Liver (tissue), 9 donors: ENCODE data around the gene IRX6. TPM values are rescaled to one million over a fixed set of nuclear protein-coding genes. Genes with fewer than 3 reads are reported as not detected.

ENCODE experiments used
- DNase-seq: peaks from one replicate; pipeline ENCODE4 v3.0.0-alpha.2; 2017; ENCODE audit warnings: low spot score
- H3K27ac ChIP-seq, 2 donors: one replicate each; pipeline ENCODE4 v1.7.0; 2013; ENCODE audit warnings: inconsistent platforms in 2 of 2, low read length in 2 of 2, control low read depth in 1 of 2, low read depth in 1 of 2, mild to moderate bottlenecking in 1 of 2
- H3K27me3 ChIP-seq, 4 donors: one replicate each; pipeline versions ENCODE4 v1.6.1 to v1.7.0; 2013; ENCODE audit warnings: low read length in 3 of 4, inconsistent platforms in 1 of 4, mild to moderate bottlenecking in 1 of 4, moderate library complexity in 1 of 4; ENCODE audit not compliant: control insufficient read depth in 4 of 4, insufficient read depth in 4 of 4
- H3K36me3 ChIP-seq, 4 donors: one replicate each; pipeline versions ENCODE4 v1.6.1 to v1.7.0; 2013; ENCODE audit warnings: low read length in 3 of 4, mild to moderate bottlenecking in 3 of 4, low read depth in 1 of 4, moderate library complexity in 1 of 4; ENCODE audit not compliant: control insufficient read depth in 4 of 4, insufficient read depth in 3 of 4
- H3K4me1 ChIP-seq, 4 donors: one replicate each; pipeline versions ENCODE4 v1.6.1 to v1.7.0; 2013; ENCODE audit warnings: low read length in 3 of 4, mild to moderate bottlenecking in 3 of 4, moderate library complexity in 1 of 4; ENCODE audit not compliant: control insufficient read depth in 4 of 4, insufficient read depth in 4 of 4
- H3K4me3 ChIP-seq, 3 donors: one replicate each; pipeline versions ENCODE4 v1.6.1 to v1.7.0; 2013; ENCODE audit warnings: low read length in 3 of 3, control low read depth in 1 of 3, low read depth in 1 of 3, mild to moderate bottlenecking in 1 of 3
- H3K9ac ChIP-seq, 2 donors: one replicate each; pipeline ENCODE4 v1.7.0; 2013; ENCODE audit warnings: low read length in 2 of 2, mild to moderate bottlenecking in 2 of 2, moderate library complexity in 2 of 2, control low read depth in 1 of 2, low read depth in 1 of 2
- H3K9me3 ChIP-seq, 4 donors: one replicate each; pipeline versions ENCODE4 v1.6.1 to v1.7.0; 2013; ENCODE audit warnings: low read length in 3 of 4; ENCODE audit not compliant: control insufficient read depth in 4 of 4
- EGR1 ChIP-seq, 2 donors: IDR thresholded peaks; 2 replicates each; pipeline ENCODE4 v1.6.1; 2016 to 2018; ENCODE audit warnings: antibody characterized with exemption in 2 of 2, low read depth in 2 of 2
- FOXA1 ChIP-seq: IDR thresholded peaks from 2 replicates; pipeline ENCODE4 v1.6.1; 2016; ENCODE audit warnings: antibody characterized with exemption
- FOXA2 ChIP-seq: IDR thresholded peaks from 2 replicates; pipeline ENCODE4 v1.6.1; 2016; ENCODE audit warnings: antibody characterized with exemption
- HNF4A ChIP-seq, 2 donors: conservative IDR thresholded peaks; 2 replicates each; pipeline ENCODE4 v1.6.1; 2016; ENCODE audit warnings: antibody characterized with exemption in 2 of 2, mild to moderate bottlenecking in 2 of 2
- HNF4G ChIP-seq: IDR thresholded peaks from 2 replicates; pipeline ENCODE4 v1.6.1; 2016; ENCODE audit warnings: antibody characterized with exemption
- JUND ChIP-seq, 2 donors: IDR thresholded peaks; 2 replicates each; pipeline ENCODE4 v1.6.1; 2016; ENCODE audit warnings: antibody characterized with exemption in 2 of 2
- NR2F2 ChIP-seq: IDR thresholded peaks from 2 replicates; pipeline ENCODE4 v1.6.1; 2016; ENCODE audit warnings: antibody characterized with exemption
- RAD21 ChIP-seq, 2 donors: IDR thresholded peaks; 2 replicates each; pipeline ENCODE4 v1.6.1; 2016; ENCODE audit warnings: antibody characterized with exemption in 2 of 2, mild to moderate bottlenecking in 2 of 2
- RXRA ChIP-seq, 2 donors: IDR thresholded peaks; 2 replicates each; pipeline ENCODE4 v1.6.1; 2017 to 2018; ENCODE audit warnings: antibody characterized with exemption in 2 of 2, mild to moderate bottlenecking in 1 of 2
- SP1 ChIP-seq: IDR thresholded peaks from 2 replicates; pipeline ENCODE4 v1.6.1; 2018; ENCODE audit warnings: antibody characterized with exemption, mild to moderate bottlenecking
- TAF1 ChIP-seq: conservative IDR thresholded peaks from 2 replicates; pipeline ENCODE4 v1.6.1; 2016; ENCODE audit warnings: antibody characterized with exemption, mild to moderate bottlenecking
- YY1 ChIP-seq: IDR thresholded peaks from 2 replicates; pipeline ENCODE4 v1.6.1; 2016; ENCODE audit warnings: antibody characterized with exemption, mild to moderate bottlenecking
- WGBS: extraction: QIAGEN DNeasy Blood & Tissue Kit; methylation state at CpG from one replicate; pipeline ENCODE4 v1.1.7; 2013; 5-methylcytosine and 5-hydroxymethylcytosine counted together
- polyA plus RNA-seq, 2 donors: library from polyadenylated mRNA; stranded (reverse) in 1 of 2; unstranded in 1 of 2; fragments of 200-250 nt in 1 of 2; fragments of >200 nt in 1 of 2; fragmentation: Nextera tagmentation in 1 of 2; extraction: Ambion mirVana in 1 of 2; gene quantifications; one replicate each; pipeline versions ENCODE4 v1.2.1 to v1.2.3, GENCODE V29; 2013 to 2015
- total RNA-seq, 2 donors: library from RNA; depleted of rRNA; stranded (reverse); fragments of >200 nt; gene quantifications; one replicate each; pipeline ENCODE4 v1.2.3, GENCODE V29; 2014
- TF ChIP-seq, protein P1 (sequence below): IDR thresholded peaks from 2 replicates; pipeline ENCODE4 v1.6.1; 2016; ENCODE audit warnings: antibody characterized with exemption
- TF ChIP-seq, protein P2 (sequence below): IDR thresholded peaks from 2 replicates; pipeline ENCODE4 v1.6.1; 2016; ENCODE audit warnings: antibody characterized with exemption
- TF ChIP-seq, protein P3 (sequence below): IDR thresholded peaks from 2 replicates; pipeline ENCODE4 v1.6.1; 2016; ENCODE audit warnings: antibody characterized with exemption, mild to moderate bottlenecking
- donor health status: healthy.
- donor health status: healthy.
- donor health status: healthy.
- donor health status: healthy.
- donor health status: healthy.

Gene IRX6
- total and polyA plus RNA-seq, 4 donors: not detected

DNA sequence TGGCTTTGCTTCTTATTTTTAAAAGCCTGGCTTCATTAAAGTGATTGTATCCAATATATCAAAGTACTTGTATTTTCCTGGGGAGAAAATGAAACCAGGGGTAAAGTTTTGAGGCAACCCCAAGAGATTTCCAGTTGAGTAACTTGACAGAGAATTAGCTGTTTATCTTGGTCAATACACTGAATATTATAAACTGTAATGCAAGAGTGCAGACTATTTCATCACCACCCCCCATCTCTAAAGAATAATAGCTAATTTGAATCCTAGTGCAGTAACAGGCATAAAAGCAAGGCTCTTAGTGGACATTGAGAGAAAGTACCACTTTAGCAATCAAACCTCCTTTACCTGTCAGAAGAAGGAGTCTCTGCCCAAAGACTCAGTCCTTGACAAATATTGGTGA is 27.0 kb downstream of the IRX6 start:
- no peak overlapping the region for H3K4me3 ChIP-seq
- peaks cover 0 to 5% (median 0%) of the 10 kb centered on the region in 4 donors for H3K9me3 ChIP-seq
- H3K36me3 ChIP-seq: no peaks in the 10 kb centered on the region
- peaks cover 0 to 2% (median 0%) of the 10 kb centered on the region in 4 donors for H3K27me3 ChIP-seq
- no peak overlapping the region for H3K9ac ChIP-seq
- TF ChIP-seq NR2F2: no peak
- TF ChIP-seq, protein P1, sequence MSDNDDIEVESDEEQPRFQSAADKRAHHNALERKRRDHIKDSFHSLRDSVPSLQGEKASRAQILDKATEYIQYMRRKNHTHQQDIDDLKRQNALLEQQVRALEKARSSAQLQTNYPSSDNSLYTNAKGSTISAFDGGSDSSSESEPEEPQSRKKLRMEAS: no peak
- no peak for TF ChIP-seq EGR1 (IDR thresholded peaks at IDR 0.05; ENCODE audit: low read depth in 2 of 2)
- TF ChIP-seq TAF1: no peak
- H3K27ac ChIP-seq: no peak overlapping the region
- H3K4me1 ChIP-seq: no peaks in the 10 kb centered on the region
- no peak for DNase-seq

DNA sequence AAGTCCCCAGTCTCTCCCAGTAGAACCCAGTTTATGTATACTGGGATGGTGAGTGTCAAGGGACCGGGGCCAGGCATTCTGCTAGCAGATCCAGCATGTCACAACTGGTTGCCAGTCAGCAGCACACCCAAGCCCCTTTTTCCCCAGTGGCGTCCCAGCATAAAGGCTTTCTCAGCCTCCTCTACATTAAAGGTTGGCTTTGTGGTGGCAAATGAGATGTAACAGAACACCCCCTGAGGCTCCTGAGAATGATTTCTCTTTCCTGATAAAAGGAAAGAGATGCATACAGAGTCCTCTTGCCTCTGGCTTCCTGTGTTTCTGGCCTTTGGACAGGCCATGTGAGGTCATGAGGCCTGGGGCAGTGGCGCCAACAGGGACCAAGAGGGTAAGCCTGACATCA is 27.9 kb downstream of the IRX6 start:
- 86% methylated on average over 3 of the region's 3 CpGs for WGBS
- H3K9me3 ChIP-seq: peaks cover 0 to 5% (median 0%) of the 10 kb centered on the region in 4 donors
- H3K27ac ChIP-seq: no peak overlapping the region
- no peak overlapping the region for H3K4me3 ChIP-seq
- no peak for DNase-seq
- no peak overlapping the region for H3K9ac ChIP-seq
- peaks cover 0 to 2% (median 0%) of the 10 kb centered on the region in 4 donors for H3K27me3 ChIP-seq
- no peaks in the 10 kb centered on the region for H3K36me3 ChIP-seq
- no peaks in the 10 kb centered on the region for H3K4me1 ChIP-seq
- TF ChIP-seq, protein P2, sequence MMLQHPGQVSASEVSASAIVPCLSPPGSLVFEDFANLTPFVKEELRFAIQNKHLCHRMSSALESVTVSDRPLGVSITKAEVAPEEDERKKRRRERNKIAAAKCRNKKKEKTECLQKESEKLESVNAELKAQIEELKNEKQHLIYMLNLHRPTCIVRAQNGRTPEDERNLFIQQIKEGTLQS: no peak
- no peak for TF ChIP-seq SP1
- TF ChIP-seq YY1: no peak

DNA sequence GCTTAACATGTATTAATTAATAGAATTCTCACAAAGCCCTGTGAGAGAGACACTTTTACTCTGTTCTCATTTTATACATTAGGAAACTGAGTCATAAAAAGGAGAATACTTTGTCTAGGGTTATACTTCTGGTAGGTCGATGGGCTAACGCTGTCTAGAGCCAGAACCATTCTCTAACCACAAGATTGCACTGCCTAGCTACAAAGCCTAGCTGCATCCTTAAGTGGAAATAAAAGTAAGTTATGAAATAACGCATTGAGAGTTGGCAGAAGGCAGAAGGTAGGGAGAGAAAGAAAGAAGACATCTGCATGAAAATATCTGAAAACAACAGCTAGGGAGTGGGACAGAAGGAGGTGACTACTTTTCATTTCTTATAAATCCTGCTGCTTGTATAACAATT is 33.2 kb downstream of the IRX6 start:
- H3K36me3 ChIP-seq: no peaks in the 10 kb centered on the region
- TF ChIP-seq YY1 (no peak), FOXA1 (no peak), RAD21 (IDR thresholded peaks at IDR 0.05) (no peak), HNF4A (conservative IDR thresholded peaks at IDR 0.05) (no peak), HNF4G (no peak), SP1 (no peak), RXRA (IDR thresholded peaks at IDR 0.05) (no peak), EGR1 (IDR thresholded peaks at IDR 0.05; ENCODE audit: low read depth in 2 of 2) (no peak), FOXA2 (no peak), TAF1 (no peak), JUND (IDR thresholded peaks at IDR 0.05) (no peak)
- TF ChIP-seq, protein P1: no peak
- TF ChIP-seq, protein P3, sequence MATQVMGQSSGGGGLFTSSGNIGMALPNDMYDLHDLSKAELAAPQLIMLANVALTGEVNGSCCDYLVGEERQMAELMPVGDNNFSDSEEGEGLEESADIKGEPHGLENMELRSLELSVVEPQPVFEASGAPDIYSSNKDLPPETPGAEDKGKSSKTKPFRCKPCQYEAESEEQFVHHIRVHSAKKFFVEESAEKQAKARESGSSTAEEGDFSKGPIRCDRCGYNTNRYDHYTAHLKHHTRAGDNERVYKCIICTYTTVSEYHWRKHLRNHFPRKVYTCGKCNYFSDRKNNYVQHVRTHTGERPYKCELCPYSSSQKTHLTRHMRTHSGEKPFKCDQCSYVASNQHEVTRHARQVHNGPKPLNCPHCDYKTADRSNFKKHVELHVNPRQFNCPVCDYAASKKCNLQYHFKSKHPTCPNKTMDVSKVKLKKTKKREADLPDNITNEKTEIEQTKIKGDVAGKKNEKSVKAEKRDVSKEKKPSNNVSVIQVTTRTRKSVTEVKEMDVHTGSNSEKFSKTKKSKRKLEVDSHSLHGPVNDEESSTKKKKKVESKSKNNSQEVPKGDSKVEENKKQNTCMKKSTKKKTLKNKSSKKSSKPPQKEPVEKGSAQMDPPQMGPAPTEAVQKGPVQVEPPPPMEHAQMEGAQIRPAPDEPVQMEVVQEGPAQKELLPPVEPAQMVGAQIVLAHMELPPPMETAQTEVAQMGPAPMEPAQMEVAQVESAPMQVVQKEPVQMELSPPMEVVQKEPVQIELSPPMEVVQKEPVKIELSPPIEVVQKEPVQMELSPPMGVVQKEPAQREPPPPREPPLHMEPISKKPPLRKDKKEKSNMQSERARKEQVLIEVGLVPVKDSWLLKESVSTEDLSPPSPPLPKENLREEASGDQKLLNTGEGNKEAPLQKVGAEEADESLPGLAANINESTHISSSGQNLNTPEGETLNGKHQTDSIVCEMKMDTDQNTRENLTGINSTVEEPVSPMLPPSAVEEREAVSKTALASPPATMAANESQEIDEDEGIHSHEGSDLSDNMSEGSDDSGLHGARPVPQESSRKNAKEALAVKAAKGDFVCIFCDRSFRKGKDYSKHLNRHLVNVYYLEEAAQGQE: no peak
- TF ChIP-seq, protein P2: no peak
- no peaks in the 10 kb centered on the region for H3K27me3 ChIP-seq
- H3K27ac ChIP-seq: no peak overlapping the region
- DNase-seq: no peak
- H3K9me3 ChIP-seq: peaks cover 0 to 2% (median 0%) of the 10 kb centered on the region in 4 donors
- H3K4me1 ChIP-seq: no peaks in the 10 kb centered on the region
- no peak overlapping the region for H3K4me3 ChIP-seq
- H3K9ac ChIP-seq: no peak overlapping the region
- 78% methylated on average over 3 of the region's 3 CpGs for WGBS
